HepG2 (cell line): ENCODE results near the gene SSBP4. TPM values are rescaled to one million over a fixed set of nuclear protein-coding genes. Genes with fewer than 3 reads are reported as not detected.

Experiments used
- CEBPG ChIP-seq: IDR thresholded peaks from 2 replicates; pipeline ENCODE4 v1.6.1; 2016
- CENPX ChIP-seq: sonication (generic); formaldehyde crosslinking; IDR thresholded peaks from 2 replicates; pipeline ENCODE4 v1.9.0; 2021; ENCODE audit warnings: mild to moderate bottlenecking, missing genetic modification reagents, moderate library complexity
- GMEB1 ChIP-seq: sonication (generic); formaldehyde crosslinking; IDR thresholded peaks from 2 replicates; pipeline ENCODE4 v1.5.1; 2020; ENCODE audit warnings: missing genetic modification reagents, mild to moderate bottlenecking, borderline replicate concordance
- MAFF ChIP-seq: IDR thresholded peaks from 2 replicates; pipeline ENCODE4 v1.6.1; 2011; ENCODE audit warnings: low read depth, low read length, improper control_type of control experiment
- MEIS2 ChIP-seq: sonication (generic); formaldehyde crosslinking; IDR thresholded peaks from 2 replicates; pipeline ENCODE4 v1.9.0; 2021; ENCODE audit warnings: mild to moderate bottlenecking, missing genetic modification reagents
- MTERF4 ChIP-seq: sonication (generic); formaldehyde crosslinking; IDR thresholded peaks from 2 replicates; pipeline ENCODE4 v1.8.0; 2023; ENCODE audit warnings: mild to moderate bottlenecking, missing genetic modification reagents
- RARA ChIP-seq: IDR thresholded peaks from 2 replicates; pipeline ENCODE4 v1.6.1; 2016; ENCODE audit warnings: missing genetic modification reagents, missing compliant biosample characterization
- RBM39 ChIP-seq: fragments of 200-400 bp; formaldehyde crosslinking; IDR thresholded peaks from one replicate; pipeline ENCODE4 v1.6.1; 2018; ENCODE audit warnings: antibody characterized with exemption, mild to moderate bottlenecking, low read depth, low read length; ENCODE audit not compliant: poor library complexity, severe bottlenecking
- SNRNP70 ChIP-seq: fragments of 200-400 bp; formaldehyde crosslinking; IDR thresholded peaks from 2 replicates; pipeline ENCODE4 v1.6.1; 2017; ENCODE audit warnings: mild to moderate bottlenecking, low read depth, low read length, moderate library complexity
- TAF15 ChIP-seq: fragments of 200-400 bp; formaldehyde crosslinking; IDR thresholded peaks from one replicate; pipeline ENCODE4 v1.6.1; 2018; ENCODE audit warnings: mild to moderate bottlenecking, low read depth, low read length; ENCODE audit not compliant: poor library complexity, severe bottlenecking
- TMF1 ChIP-seq: sonication (generic); formaldehyde crosslinking; IDR thresholded peaks from 2 replicates; pipeline ENCODE4 v1.8.1; 2022; ENCODE audit warnings: low read depth, missing genetic modification reagents
- XBP1 ChIP-seq: sonication (generic); formaldehyde crosslinking; IDR thresholded peaks from 2 replicates; pipeline ENCODE4 v1.5.0; 2020; ENCODE audit warnings: missing genetic modification reagents
- ZMYM2 ChIP-seq: sonication (generic); formaldehyde crosslinking; IDR thresholded peaks from 2 replicates; pipeline ENCODE4 v1.8.0; 2022; ENCODE audit warnings: mild to moderate bottlenecking, missing genetic modification reagents
- ZNF629 ChIP-seq: sonication (generic); formaldehyde crosslinking; conservative IDR thresholded peaks from 2 replicates; pipeline ENCODE4 v1.5.0; 2020; ENCODE audit warnings: missing genetic modification reagents
- ZNF670 ChIP-seq: sonication (generic); formaldehyde crosslinking; IDR thresholded peaks from 2 replicates; pipeline ENCODE4 v1.8.0; 2022; ENCODE audit warnings: mild to moderate bottlenecking, missing genetic modification reagents, borderline replicate concordance
- ZNF839 ChIP-seq: sonication (generic); formaldehyde crosslinking; IDR thresholded peaks from 2 replicates; pipeline ENCODE4 v1.4.0; 2020; ENCODE audit warnings: missing genetic modification reagents, mild to moderate bottlenecking, borderline replicate concordance
- polyA plus RNA-seq, 8 experiments: library from polyadenylated mRNA; depleted of rRNA in 3 of 8; stranded (reverse) in 7 of 8; unstranded in 1 of 8; fragments of >200 nt; fragmentation: Illumina TruSeq in 4 of 8; extraction: Trizol in 4 of 8; gene quantifications; 2 replicates each; pipeline versions ENCODE4 v1.2.1 to v1.2.3, GENCODE V29; 2011 to 2016; ENCODE audit warnings: low read depth in 4 of 8, missing spikeins in 1 of 8, mixed read lengths in 1 of 8; ENCODE audit not compliant: insufficient read depth in 1 of 8
- total RNA-seq, 5 experiments: library from RNA; depleted of rRNA; stranded (reverse); fragments of >200 nt; fragmentation: Illumina TruSeq; extraction: Trizol; gene quantifications; 2 replicates each; pipeline ENCODE4 v1.2.3, GENCODE V29; 2016; ENCODE audit warnings: low read depth in 1 of 5

Gene SSBP4
- total and polyA plus RNA-seq, 2 of the 13 experiments (the other 11 are each of a cell fraction or from before 2014, with no cell fraction given): 20.8 to 39.5 TPM

- TF ChIP-seq ZNF629 (CRISPR knock-in tag) (peak; percentile 70), RARA (CRISPR knock-in tag) (peak; percentile 84), TAF15 (peak; percentile 38), ZMYM2 (peak; percentile 74; the same call in 1 of the 2 replicates), CEBPG (CRISPR knock-in tag) (peak; percentile 50; the same call in 1 of the 2 replicates), MEIS2 (CRISPR knock-in tag) (peak; percentile 92; the same call in 1 of the 2 replicates), GMEB1 (peak; percentile 38; the same call in 1 of the 2 replicates), SNRNP70 (no peak), RBM39 (peak; percentile 99), ZNF670 (0 out of 2 replicates have a peak, but pooled peaks have one; percentile 77), ZNF839 (CRISPR knock-in tag) (0 out of 2 replicates have a peak, but pooled peaks have one; percentile 79), MAFF (no peak), CENPX (0 out of 2 replicates have a peak, but pooled peaks have one; percentile 18), XBP1 (CRISPR knock-in tag) (peak; percentile 95), TMF1 (CRISPR knock-in tag) (no peak; the same call in 1 of the 2 replicates), MTERF4 (CRISPR knock-in tag) (peak; percentile 74; the same call in 1 of the 2 replicates)
- TF ChIP-seq, all 625 proteins: peak for 427
Observed at GRCh38 chr19:18385675-18386542, 33.3 kb upstream of the SSBP4 start, which contains the start of gene GDF15 (continued).
